IgD-negative memory B cell (primary cell): Measurements from ENCODE around the gene KCNK1. TPM values are rescaled to one million over a fixed set of nuclear protein-coding genes. Genes with fewer than 3 reads are reported as not detected.
"Not testable (repeated sequence)": the region's sequence is repeated elsewhere in the genome, so short reads cannot be mapped to it uniquely, and the experiment has no call there.

Experiments used
- H3K27ac Mint-ChIP-seq, 3 donors: one replicate each; pipeline ENCODE4 v1.8.0; 2020 to 2022; ENCODE audit warnings: mild to moderate bottlenecking in 3 of 3, mixed read lengths in 3 of 3, moderate library complexity in 1 of 3
- H3K27me3 Mint-ChIP-seq: one replicate; pipeline ENCODE4 v1.8.0; 2021; ENCODE audit warnings: mixed read lengths
- H3K36me3 Mint-ChIP-seq: one replicate; pipeline ENCODE4 v1.8.0; 2020; ENCODE audit warnings: mild to moderate bottlenecking, mixed read lengths
- H3K4me1 Mint-ChIP-seq, 3 donors: one replicate each; pipeline ENCODE4 v1.8.0; 2020 to 2022; ENCODE audit warnings: mixed read lengths in 3 of 3, mild to moderate bottlenecking in 1 of 3
- H3K4me3 Mint-ChIP-seq, 4 donors: one replicate each; pipeline ENCODE4 v1.8.0; 2020 to 2022; ENCODE audit warnings: mild to moderate bottlenecking in 4 of 4, mixed read lengths in 4 of 4, moderate library complexity in 3 of 4
- H3K9me3 Mint-ChIP-seq, 3 donors: one replicate each; pipeline ENCODE4 v1.8.0; 2020 to 2021; ENCODE audit warnings: mixed read lengths in 3 of 3, mild to moderate bottlenecking in 1 of 3
- polyA plus RNA-seq: library from polyadenylated mRNA; unstranded; fragments of 300-500 nt; fragmentation: Illumina TruSeq; gene quantifications from one replicate; pipeline ENCODE4 v1.2.3, GENCODE V29; 2021

The KCNK1 gene
- polyA plus RNA-seq, 1 donor from 2014 or later, result not detected

DNA sequence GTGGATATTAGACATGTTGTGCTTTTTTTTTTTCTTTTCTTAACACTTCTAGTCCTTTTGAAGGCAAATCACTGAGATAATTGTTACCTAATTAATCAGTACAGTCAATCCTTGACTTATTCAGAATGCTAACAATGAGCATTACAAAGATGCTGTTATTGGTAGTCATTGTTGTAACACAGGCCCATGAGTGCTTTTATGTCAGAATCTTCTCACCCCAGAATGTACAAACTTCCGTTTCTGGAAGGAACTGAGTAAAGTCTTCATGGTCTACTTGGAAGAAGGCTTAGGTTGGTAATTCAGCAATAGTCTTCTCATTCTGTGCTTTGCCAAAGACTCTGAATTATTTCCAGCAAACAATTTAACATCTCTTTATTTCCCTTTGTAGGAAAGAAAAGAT lies 3.1 kb downstream of the KCNK1 start:
- Mint-ChIP-seq H3K27me3 (peaks cover 31% of the 10 kb centered on the region), H3K9me3 (peaks cover 0 to under 1% (median 0%) of the 10 kb centered on the region in 3 donors), H3K4me3 (no peak overlapping the region), H3K4me1 (no peaks in the 10 kb centered on the region), H3K27ac (no peak overlapping the region), H3K36me3 (no peaks in the 10 kb centered on the region)

DNA sequence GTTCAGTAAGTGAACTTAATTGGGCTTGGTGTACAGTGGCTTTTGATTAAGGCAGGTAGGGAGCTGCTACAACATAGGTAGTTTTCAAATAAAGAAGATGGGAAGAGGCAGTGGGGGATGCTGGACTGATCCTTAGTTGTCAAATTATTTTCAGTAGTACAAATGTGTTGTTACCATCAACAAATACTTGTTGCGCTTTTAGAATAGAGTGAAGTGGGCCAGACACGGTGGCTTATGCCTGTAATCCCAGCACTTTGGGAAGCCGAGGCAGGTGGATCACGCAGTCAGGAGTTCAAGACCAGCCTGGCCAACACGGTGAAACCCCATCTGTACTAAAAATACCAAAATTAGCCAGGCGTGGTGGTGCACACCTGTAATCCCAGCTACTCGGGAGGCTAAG lies 5.5 kb downstream of the KCNK1 start:
- not testable (repeated sequence) for H3K9me3 Mint-ChIP-seq, H3K36me3 Mint-ChIP-seq, H3K4me1 Mint-ChIP-seq
- peak overlapping the region in 1 of 4 donors; percentile 67 for H3K4me3 Mint-ChIP-seq
- peak overlapping the region in 1 of 3 donors; percentile 5 for H3K27ac Mint-ChIP-seq
- H3K27me3 Mint-ChIP-seq, result peaks cover 21% of the 10 kb centered on the region

DNA sequence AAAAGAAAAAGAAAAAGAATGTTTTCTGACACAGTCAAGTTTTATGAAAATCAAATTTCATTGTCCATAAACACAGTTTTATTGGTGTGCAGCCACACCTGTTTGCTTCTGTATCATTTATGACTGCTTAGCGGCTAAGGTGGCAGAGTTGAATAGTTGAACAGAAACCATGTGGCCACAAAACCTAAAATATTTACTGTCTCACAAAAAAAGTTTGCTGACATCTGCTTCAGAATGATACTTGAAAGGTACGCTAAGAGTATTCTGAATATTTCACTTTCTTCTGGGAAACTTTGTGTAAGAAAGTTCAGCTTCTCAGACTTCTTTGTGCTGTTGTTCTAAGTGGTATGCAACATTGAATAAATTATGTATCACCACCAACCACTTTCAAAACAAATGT lies 6.2 kb downstream of the KCNK1 start:
- Mint-ChIP-seq H3K27me3 (peaks cover 16% of the 10 kb centered on the region), H3K4me1 (no peaks in the 10 kb centered on the region), H3K9me3 (no peaks in the 10 kb centered on the region), H3K27ac (no peak overlapping the region), H3K36me3 (no peaks in the 10 kb centered on the region), H3K4me3 (no peak overlapping the region)

DNA sequence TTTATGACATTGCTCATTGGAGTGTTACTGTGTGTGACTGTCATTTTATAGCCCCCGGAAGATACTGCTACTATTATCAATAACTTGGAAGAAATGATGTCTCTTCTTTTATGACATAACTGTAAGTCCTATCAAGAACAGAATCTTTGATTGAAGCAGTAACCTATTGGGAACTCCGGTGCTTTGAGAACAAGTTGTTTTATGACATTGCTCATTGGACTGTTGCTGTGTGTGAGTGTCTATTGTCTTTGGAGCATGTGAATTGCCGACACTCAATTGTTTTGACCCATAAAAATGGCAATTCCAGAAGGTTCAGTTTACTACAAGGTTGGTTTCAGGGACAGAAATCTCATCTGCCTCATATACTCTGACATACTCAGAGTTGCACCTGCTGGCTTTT lies 8.0 kb downstream of the KCNK1 start:
- Mint-ChIP-seq H3K27me3 (peaks cover 5% of the 10 kb centered on the region), H3K4me3 (no peak overlapping the region), H3K9me3 (no peaks in the 10 kb centered on the region), H3K36me3 (no peaks in the 10 kb centered on the region), H3K4me1 (no peaks in the 10 kb centered on the region), H3K27ac (no peak overlapping the region)

DNA sequence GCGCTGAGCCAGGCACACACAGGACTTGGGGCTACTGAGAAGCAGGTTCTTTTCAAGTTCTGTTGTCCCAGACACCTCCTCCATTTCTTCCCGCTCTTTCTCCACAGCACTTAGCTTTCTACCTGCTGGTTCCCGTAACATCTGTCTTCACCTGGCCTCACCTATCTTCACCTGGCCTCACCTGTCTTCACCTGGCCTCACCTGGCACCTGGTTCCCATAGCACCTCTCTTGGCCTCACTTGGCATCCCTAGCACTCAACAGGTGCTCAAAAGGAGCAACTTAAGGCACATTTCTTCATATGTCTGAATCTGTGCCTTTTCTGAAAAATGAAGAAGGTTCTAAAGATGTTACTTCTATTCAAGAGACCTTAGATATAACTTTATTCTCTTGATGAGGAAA lies 10.4 kb downstream of the KCNK1 start:
- no peaks in the 10 kb centered on the region for H3K9me3 Mint-ChIP-seq
- no peaks in the 10 kb centered on the region for H3K36me3 Mint-ChIP-seq
- no peak overlapping the region for H3K27ac Mint-ChIP-seq
- no peaks in the 10 kb centered on the region for H3K4me1 Mint-ChIP-seq
- H3K27me3 Mint-ChIP-seq, result peaks cover 3% of the 10 kb centered on the region
- H3K4me3 Mint-ChIP-seq, result no peak overlapping the region

DNA sequence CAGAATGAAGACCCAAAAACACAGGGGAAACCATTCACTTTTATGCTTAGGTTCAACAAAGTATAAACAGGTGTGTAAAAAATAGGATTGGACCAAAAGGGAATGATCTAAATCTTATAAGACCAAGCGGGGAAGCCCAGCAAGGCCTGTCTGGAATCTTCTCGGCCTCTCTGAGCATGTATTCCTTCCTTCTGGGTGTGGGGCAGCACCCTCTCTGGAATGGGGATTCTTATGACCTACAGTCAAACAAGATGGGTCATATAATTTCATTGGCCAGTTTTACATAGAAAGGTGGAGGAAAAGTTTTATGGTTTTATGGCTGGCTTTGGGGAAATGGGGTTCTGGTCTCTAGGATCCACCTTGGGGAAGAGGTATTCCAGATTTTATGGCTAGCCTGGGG lies 11.2 kb downstream of the KCNK1 start:
- H3K9me3 Mint-ChIP-seq, result no peaks in the 10 kb centered on the region
- H3K4me1 Mint-ChIP-seq, result no peaks in the 10 kb centered on the region
- H3K4me3 Mint-ChIP-seq, result no peak overlapping the region
- peaks cover 3% of the 10 kb centered on the region for H3K27me3 Mint-ChIP-seq
- no peaks in the 10 kb centered on the region for H3K36me3 Mint-ChIP-seq
- no peak overlapping the region for H3K27ac Mint-ChIP-seq

DNA sequence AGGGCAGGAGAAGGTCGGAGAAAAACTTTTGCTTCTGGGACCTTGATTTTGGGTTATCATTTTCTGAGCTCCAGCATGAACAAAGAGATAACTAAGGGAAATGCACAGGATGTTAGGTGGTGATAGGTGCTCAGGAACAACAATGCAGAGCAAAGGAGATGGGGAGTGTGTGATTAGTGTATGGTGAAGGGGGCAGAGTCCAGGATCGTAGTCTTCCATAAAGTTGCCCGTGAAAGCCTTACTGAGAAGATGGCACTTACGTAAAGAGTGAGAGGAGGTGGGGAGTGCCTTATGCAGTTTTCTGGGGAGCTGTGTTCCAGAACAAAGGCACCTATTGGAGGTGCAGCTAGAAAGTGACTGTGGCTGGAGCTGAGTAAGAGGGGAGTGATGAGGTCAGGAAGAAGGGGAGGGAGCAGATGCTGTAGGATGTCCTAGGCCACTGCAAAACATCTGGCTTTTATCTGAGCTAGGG lies 11.6 kb downstream of the KCNK1 start:
- Mint-ChIP-seq H3K4me3 (no peak overlapping the region), H3K4me1 (no peaks in the 10 kb centered on the region), H3K27ac (no peak overlapping the region), H3K36me3 (no peaks in the 10 kb centered on the region), H3K27me3 (peaks cover 3% of the 10 kb centered on the region), H3K9me3 (no peaks in the 10 kb centered on the region)

DNA sequence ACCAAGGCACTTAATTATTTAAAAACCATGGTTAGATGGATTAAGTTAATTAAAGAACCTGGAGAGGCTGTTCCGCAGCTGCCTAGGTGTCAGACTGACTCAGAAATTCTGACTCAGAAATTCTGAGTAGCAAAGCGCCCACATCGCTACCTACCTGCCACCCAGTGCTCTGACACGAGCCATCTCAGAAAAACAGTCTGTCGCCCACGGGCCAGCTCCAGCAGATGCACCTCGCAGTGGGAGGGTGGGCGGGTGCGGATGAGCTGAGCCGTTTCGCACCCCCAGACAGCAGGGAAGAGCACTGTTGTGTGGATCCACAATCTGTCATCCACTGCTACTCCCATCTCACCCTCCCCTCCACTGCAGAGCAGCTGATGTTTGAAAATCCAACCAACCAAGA lies 13.5 kb downstream of the KCNK1 start:
- H3K27me3 Mint-ChIP-seq, result peaks cover 2% of the 10 kb centered on the region
- H3K9me3 Mint-ChIP-seq, result no peaks in the 10 kb centered on the region
- no peak overlapping the region for H3K4me3 Mint-ChIP-seq
- no peak overlapping the region for H3K27ac Mint-ChIP-seq
- no peaks in the 10 kb centered on the region for H3K4me1 Mint-ChIP-seq
- no peaks in the 10 kb centered on the region for H3K36me3 Mint-ChIP-seq

DNA sequence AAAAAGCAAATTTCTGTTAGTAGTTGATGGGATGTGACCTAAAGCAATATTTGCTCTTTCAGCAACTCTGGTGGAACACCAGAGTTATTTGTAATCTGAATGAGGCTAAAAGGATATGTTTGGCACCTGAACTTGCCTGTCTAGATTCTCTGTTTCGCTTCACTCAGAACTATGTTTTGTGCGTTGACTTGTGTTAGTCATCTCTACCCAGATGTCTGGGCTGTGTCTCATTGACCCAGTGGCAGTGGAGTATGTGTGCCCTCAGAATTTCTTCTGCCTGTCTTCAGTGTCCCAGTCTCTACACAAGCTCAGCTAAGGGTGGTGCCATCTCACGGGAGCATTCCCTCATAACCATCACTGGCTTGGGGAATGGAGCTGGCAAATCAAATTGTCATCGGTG lies 13.9 kb downstream of the KCNK1 start:
- H3K27me3 Mint-ChIP-seq, result no peaks in the 10 kb centered on the region
- H3K9me3 Mint-ChIP-seq, result no peaks in the 10 kb centered on the region
- no peaks in the 10 kb centered on the region for H3K4me1 Mint-ChIP-seq
- H3K27ac Mint-ChIP-seq, result no peak overlapping the region
- H3K4me3 Mint-ChIP-seq, result no peak overlapping the region
- no peaks in the 10 kb centered on the region for H3K36me3 Mint-ChIP-seq

DNA sequence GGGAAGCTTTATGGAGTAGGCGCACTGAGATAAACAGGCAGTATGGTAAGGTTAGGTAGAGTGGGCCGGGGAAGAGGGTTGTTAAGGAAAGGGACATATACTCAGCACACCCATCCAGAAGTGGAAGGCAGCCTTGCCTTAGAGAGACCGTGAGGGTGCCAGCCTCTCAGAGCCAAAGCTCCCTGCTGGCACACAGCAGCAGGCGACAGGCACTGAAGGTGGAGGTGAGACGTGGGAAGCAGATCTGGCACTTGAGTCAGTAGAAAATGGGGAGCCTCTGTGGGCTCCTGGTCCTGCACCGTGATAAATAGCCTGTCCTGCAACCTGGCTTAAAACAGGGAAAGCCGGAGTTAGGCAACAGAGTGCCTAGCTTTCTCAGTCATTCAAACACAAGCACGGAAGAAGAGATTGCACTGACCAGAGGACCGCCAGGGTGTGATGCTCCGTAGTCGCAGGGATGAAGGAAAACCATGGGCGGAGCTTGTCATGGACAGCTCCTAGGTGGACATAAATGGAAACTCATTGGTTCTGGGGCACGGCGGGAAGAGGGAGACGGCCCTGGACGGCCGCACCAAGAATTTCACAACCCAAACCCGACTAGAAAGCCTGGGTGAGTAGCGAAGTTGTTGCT lies 15.5 kb downstream of the KCNK1 start:
- H3K9me3 Mint-ChIP-seq, result no peaks in the 10 kb centered on the region
- peak overlapping the region in 1 of 3 donors; percentile 59 for H3K27ac Mint-ChIP-seq
- no peak overlapping the region for H3K4me3 Mint-ChIP-seq
- H3K27me3 Mint-ChIP-seq, result peaks cover 2% of the 10 kb centered on the region
- H3K4me1 Mint-ChIP-seq, result no peaks in the 10 kb centered on the region
- no peaks in the 10 kb centered on the region for H3K36me3 Mint-ChIP-seq

DNA sequence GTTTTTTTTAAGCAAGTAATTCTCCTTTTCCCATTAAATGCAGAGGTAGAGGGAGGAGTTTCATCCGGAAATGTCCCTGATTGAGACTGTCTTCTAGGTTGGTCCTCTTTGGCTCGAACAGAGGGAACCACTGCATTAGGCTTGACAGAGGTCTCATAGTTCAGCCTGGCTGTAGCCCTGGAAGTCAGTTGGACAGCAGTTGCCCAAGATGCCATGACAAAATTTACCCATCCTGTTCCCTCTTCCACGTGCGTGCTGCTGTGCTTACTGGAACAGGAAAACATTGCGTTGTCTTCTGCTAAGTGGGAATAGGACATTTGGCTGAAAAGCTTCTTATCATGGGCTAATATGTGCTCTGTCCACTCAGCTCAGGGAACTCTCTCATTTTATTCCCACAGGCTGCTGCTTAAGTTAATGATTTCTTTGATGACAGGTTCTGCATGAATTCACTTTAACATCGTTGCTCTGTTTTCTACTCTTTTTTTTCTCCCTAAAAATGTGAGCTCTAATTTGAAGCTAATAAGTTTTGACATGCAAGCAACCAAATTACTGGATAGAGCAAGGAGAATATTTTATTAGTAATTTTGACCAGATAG lies 18.0 kb downstream of the KCNK1 start:
- Mint-ChIP-seq H3K36me3 (no peaks in the 10 kb centered on the region), H3K27me3 (peaks cover 10% of the 10 kb centered on the region), H3K4me1 (no peaks in the 10 kb centered on the region), H3K27ac (peak overlapping the region in 1 of 3 donors; percentile 47), H3K4me3 (no peak overlapping the region), H3K9me3 (peaks cover 0 to 3% (median 0%) of the 10 kb centered on the region in 3 donors)

DNA sequence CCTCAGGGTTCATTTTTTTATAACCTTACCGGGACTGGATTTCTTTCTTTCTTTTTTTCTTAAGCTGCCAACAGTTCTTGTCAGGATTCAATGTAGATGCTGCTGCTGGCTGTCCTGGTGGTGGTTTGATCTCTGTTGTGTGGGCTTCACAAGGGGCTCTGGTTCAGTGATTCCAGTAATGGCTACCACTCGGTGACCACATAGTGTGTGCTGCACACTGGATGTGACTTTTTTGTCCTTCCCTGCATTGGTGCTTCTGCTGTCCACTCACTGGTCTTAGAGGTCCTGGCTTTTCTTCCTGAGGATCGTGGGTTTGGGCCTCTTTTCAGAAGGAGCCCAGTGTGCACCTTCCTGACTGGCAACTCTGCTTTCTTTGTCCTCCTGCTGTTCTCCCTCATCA lies 18.5 kb downstream of the KCNK1 start:
- no peak overlapping the region for H3K27ac Mint-ChIP-seq
- H3K4me3 Mint-ChIP-seq, result no peak overlapping the region
- H3K36me3 Mint-ChIP-seq, result no peaks in the 10 kb centered on the region
- H3K4me1 Mint-ChIP-seq, result no peaks in the 10 kb centered on the region
- peaks cover 10% of the 10 kb centered on the region for H3K27me3 Mint-ChIP-seq
- peaks cover 0 to 3% (median 0%) of the 10 kb centered on the region in 3 donors for H3K9me3 Mint-ChIP-seq

DNA sequence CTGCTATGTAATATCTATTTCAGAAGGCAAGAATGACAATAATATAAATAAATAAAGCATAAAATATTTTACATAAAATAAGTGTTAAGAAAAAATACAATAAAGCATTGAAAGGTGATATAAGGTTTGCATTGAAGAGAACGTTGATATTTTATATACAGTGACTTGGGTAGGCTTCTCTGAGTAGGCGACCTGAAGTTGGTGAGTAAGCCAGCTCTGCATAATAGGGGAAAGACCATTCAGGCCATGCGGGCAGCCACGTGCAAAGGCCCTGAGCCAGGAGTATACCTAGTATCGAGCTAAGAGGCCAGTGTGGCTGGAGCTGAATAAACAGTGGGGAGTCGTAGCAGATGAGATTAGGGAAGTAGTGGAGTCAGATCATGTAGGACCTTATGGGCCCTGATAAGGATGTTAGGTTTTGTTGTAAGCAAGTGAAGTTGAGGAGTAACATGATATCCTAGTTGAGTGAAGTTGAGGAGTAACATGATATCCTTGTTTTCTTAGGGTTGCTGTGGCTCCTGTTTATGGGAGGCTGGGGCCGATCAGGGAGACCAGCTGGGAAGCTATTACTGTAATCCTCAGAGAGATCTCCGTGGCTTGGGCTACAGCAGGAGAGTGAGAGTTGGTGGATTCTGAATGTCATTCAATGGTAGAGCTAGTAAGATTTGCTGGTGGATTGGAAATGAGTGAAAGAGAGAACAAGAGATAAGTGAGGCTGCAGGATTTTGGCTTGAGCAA lies 22.0 kb downstream of the KCNK1 start:
- Mint-ChIP-seq H3K27ac (no peak overlapping the region), H3K4me1 (no peaks in the 10 kb centered on the region), H3K36me3 (no peaks in the 10 kb centered on the region), H3K9me3 (peaks cover 0 to 3% (median 0%) of the 10 kb centered on the region in 3 donors), H3K27me3 (peaks cover 10% of the 10 kb centered on the region), H3K4me3 (no peak overlapping the region)

DNA sequence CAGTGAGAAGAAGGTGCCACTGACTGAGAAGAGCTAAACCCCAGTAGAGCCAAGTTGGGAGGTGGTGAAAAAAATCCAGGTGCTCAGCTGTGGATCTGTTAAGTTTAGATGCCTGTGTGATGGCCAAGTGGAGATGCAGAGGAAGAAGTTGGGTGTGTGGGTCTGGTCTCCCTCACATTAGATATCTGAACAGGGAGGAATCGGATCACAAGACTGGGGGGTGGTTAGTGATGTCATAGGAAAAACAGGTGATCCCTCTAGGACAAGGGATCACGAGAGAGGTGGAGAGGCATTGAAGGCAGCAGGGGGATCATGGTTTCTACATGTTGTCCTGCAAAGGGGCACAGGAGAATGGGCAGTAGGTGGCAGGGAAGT lies 22.6 kb downstream of the KCNK1 start:
- no peaks in the 10 kb centered on the region for H3K4me1 Mint-ChIP-seq
- peaks cover 0 to 3% (median 0%) of the 10 kb centered on the region in 3 donors for H3K9me3 Mint-ChIP-seq

DNA sequence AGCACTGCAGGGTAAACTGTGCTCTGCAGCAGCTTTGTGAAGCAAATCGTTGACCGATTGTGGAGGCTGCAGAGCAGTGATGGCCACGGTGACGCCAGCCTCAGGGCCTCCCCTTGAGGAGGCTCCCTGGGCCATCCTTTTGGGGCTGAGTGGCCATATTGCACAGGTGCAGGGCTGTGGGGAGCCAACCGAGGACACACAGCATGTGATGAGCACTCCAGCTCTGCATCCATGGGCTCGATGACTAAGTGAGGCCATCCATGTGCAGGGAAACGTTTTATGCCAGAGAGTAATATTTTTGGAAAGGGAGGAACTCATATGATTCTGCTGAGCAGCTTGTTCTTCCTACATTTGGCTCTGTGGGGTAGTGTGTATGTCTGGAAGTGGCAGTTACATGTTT lies 24.6 kb downstream of the KCNK1 start:
- Mint-ChIP-seq H3K27ac (no peak overlapping the region), H3K27me3 (peaks cover 10% of the 10 kb centered on the region), H3K4me3 (no peak overlapping the region), H3K9me3 (peaks cover 0 to 3% (median 0%) of the 10 kb centered on the region in 3 donors), H3K36me3 (no peaks in the 10 kb centered on the region), H3K4me1 (no peaks in the 10 kb centered on the region)

More for the DNA sequence above, 22.6 kb downstream of the KCNK1 start:
- peaks cover 10% of the 10 kb centered on the region for H3K27me3 Mint-ChIP-seq
- no peaks in the 10 kb centered on the region for H3K36me3 Mint-ChIP-seq
- H3K27ac Mint-ChIP-seq, result no peak overlapping the region
- H3K4me3 Mint-ChIP-seq, result no peak overlapping the region

DNA sequence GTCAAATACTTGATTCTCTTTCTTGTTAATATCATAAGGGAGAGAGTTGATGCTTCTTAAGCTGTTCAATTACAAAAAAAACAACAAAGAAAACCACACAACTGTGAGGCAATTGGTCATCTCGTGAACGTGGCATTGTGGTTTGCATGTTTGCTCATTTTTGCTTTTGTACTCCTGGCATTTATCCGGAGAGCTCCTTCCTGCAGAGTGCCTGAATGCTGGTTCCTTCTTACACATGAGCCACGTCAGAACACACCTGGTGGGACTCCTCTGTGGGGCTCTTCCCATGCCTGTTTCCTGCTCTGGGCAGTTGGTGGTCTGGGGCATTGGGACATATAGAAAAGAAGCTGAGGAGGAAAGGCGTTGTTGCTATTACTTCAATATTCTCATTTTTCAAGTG lies 25.7 kb downstream of the KCNK1 start:
- Mint-ChIP-seq H3K4me1 (no peaks in the 10 kb centered on the region), H3K27me3 (peaks cover 9% of the 10 kb centered on the region), H3K36me3 (no peaks in the 10 kb centered on the region), H3K9me3 (peaks cover 0 to 3% (median 0%) of the 10 kb centered on the region in 3 donors), H3K27ac (no peak overlapping the region), H3K4me3 (no peak overlapping the region)
